ENCODE data around the gene NEK10. TPM values are rescaled to one million over a fixed set of nuclear protein-coding genes. Genes with fewer than 3 reads are reported as not detected.

The NEK10 gene
- total and polyA plus RNA-seq, 2 donors (not counting 1 experiment from before 2014, with no cell fraction given), result 0.49 to 0.55 TPM

DNA sequence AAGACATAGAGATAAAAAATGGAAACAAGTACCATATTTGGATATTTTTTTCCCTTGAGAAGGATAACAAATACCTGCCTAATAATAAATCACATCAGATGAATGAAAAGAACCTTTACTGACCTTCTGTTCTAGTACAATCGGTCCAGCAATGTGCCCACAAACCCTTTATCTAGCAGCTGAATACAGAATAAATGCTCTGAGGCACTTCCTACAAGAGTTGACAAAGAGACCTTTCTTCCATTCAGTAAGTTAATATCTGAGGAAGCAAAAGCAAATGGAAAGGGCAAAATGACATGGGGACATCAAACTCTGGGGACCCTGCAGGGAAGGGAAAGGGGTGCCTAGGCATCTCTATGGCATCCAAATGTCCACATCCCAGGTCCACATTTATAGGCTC lies 115.8 kb downstream of the NEK10 start:
- no peaks in the 10 kb centered on the region for H3K79me2 ChIP-seq (ENCODE audit: control insufficient read depth, insufficient read depth, low read length)

DNA sequence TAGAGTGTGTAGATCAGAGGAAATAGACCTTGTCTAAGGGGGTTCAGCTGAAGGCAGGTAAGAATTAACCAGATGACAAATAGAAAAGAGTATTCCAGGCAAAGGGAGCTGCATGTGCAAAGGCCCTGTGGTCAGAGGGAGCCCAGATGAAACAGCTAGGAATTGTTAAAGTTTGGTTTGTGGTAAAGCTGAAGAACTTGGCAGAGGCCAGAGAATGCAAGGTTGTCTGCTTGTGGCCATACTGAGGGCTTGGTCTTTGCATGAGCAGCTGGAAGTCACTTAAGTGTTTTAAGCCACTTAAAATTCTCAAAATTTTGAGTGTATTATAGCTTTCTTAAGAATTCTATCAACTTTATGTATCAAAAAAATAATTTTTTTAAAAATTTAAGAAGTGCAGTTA lies 116.5 kb downstream of the NEK10 start:
- H3K4me3 ChIP-seq (ENCODE audit: control extremely low read depth in 1 of 5, extremely low read depth in 1 of 5, insufficient read depth in 1 of 5, low read depth in 2 of 5, low read length in 4 of 5), result no peak overlapping the region
- ATAC-seq (ENCODE audit: low read depth) (no peak), DNase-seq (no peak)
- H3K27me3 ChIP-seq (replicated peaks in 1 of 4; ENCODE audit: control extremely low read depth in 1 of 4, control insufficient read depth in 3 of 4, insufficient read depth in 4 of 4, low read length in 3 of 4), result no peaks in the 10 kb centered on the region
- no peak overlapping the region for H2AFZ ChIP-seq (ENCODE audit: insufficient read depth, low read depth, low read length, poor library complexity, severe bottlenecking)
- CTCF ChIA-PET, result no interaction called here
- no peaks in the 10 kb centered on the region for H3K9me3 ChIP-seq (ENCODE audit: control extremely low read depth in 1 of 3, control insufficient read depth in 2 of 3, insufficient read depth in 1 of 3, low read length in 2 of 3)
- H3K4me2 ChIP-seq (replicated peaks; ENCODE audit: low read depth, low read length, poor library complexity, severe bottlenecking), result no peak overlapping the region
- H3K9ac ChIP-seq (ENCODE audit: low read length), result no peak overlapping the region
- no peaks in the 10 kb centered on the region for H3K9me3 Mint-ChIP-seq (ENCODE audit: insufficient read depth)
- POLR2A ChIA-PET, result no interaction called here
- peaks cover 13% of the 10 kb centered on the region for H3K27me3 Mint-ChIP-seq
- no peaks in the 10 kb centered on the region for H3K4me1 ChIP-seq (ENCODE audit: control insufficient read depth in 2 of 2, insufficient read depth in 2 of 2, low read length in 2 of 2)
- no peak overlapping the region for H3K4me3 Mint-ChIP-seq
- no peaks in the 10 kb centered on the region for H3K36me3 ChIP-seq (replicated peaks in 1 of 2; ENCODE audit: control extremely low read depth in 1 of 2, control insufficient read depth in 1 of 2, extremely low read depth in 1 of 2, insufficient read depth in 2 of 2, low read length in 1 of 2)
- H3K27ac Mint-ChIP-seq, result no peak overlapping the region
- H4K20me1 ChIP-seq (ENCODE audit: control insufficient read depth, insufficient read depth, low read length, poor library complexity, severe bottlenecking), result no peaks in the 10 kb centered on the region
- intact Hi-C loops (cut with micrococcal nuclease), result no loop called here
- TF ChIP-seq EZH2 (IDR thresholded peaks at IDR 0.05; ENCODE audit: borderline replicate concordance, insufficient read depth, low read depth, low read length, poor library complexity, severe bottlenecking), result no peak
- TF ChIP-seq, protein P1, sequence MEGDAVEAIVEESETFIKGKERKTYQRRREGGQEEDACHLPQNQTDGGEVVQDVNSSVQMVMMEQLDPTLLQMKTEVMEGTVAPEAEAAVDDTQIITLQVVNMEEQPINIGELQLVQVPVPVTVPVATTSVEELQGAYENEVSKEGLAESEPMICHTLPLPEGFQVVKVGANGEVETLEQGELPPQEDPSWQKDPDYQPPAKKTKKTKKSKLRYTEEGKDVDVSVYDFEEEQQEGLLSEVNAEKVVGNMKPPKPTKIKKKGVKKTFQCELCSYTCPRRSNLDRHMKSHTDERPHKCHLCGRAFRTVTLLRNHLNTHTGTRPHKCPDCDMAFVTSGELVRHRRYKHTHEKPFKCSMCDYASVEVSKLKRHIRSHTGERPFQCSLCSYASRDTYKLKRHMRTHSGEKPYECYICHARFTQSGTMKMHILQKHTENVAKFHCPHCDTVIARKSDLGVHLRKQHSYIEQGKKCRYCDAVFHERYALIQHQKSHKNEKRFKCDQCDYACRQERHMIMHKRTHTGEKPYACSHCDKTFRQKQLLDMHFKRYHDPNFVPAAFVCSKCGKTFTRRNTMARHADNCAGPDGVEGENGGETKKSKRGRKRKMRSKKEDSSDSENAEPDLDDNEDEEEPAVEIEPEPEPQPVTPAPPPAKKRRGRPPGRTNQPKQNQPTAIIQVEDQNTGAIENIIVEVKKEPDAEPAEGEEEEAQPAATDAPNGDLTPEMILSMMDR (IDR thresholded peaks at IDR 0.05), result no peak
- H3K4me1 Mint-ChIP-seq, result no peaks in the 10 kb centered on the region
- H3K79me2 ChIP-seq (ENCODE audit: control insufficient read depth, insufficient read depth, low read length), result no peaks in the 10 kb centered on the region
- no peak overlapping the region for H3K27ac ChIP-seq (ENCODE audit: low read length in 2 of 2)

More for the DNA sequence above, 115.8 kb downstream of the NEK10 start:
- no peak overlapping the region for H3K27ac Mint-ChIP-seq
- peaks cover 13% of the 10 kb centered on the region for H3K27me3 Mint-ChIP-seq
- TF ChIP-seq, protein P1 (IDR thresholded peaks at IDR 0.05), result no peak
- TF ChIP-seq EZH2 (IDR thresholded peaks at IDR 0.05; ENCODE audit: borderline replicate concordance, insufficient read depth, low read depth, low read length, poor library complexity, severe bottlenecking), result no peak
- no peak overlapping the region for H3K4me2 ChIP-seq (replicated peaks; ENCODE audit: low read depth, low read length, poor library complexity, severe bottlenecking)
- intact Hi-C loops (cut with micrococcal nuclease), result no loop called here
- no peak overlapping the region for H3K4me3 ChIP-seq (ENCODE audit: control extremely low read depth in 1 of 5, extremely low read depth in 1 of 5, insufficient read depth in 1 of 5, low read depth in 2 of 5, low read length in 4 of 5)
- no peaks in the 10 kb centered on the region for H3K9me3 Mint-ChIP-seq (ENCODE audit: insufficient read depth)
- no peaks in the 10 kb centered on the region for H3K4me1 ChIP-seq (ENCODE audit: control insufficient read depth in 2 of 2, insufficient read depth in 2 of 2, low read length in 2 of 2)
- H3K9me3 ChIP-seq (ENCODE audit: control extremely low read depth in 1 of 3, control insufficient read depth in 2 of 3, insufficient read depth in 1 of 3, low read length in 2 of 3), result no peaks in the 10 kb centered on the region
- no peak overlapping the region for H3K27ac ChIP-seq (ENCODE audit: low read length in 2 of 2)
- H3K9ac ChIP-seq (ENCODE audit: low read length), result no peak overlapping the region
- no peak for ATAC-seq (ENCODE audit: low read depth)
- ChIA-PET CTCF (no interaction called here), POLR2A (no interaction called here)
- H3K27me3 ChIP-seq (replicated peaks in 1 of 4; ENCODE audit: control extremely low read depth in 1 of 4, control insufficient read depth in 3 of 4, insufficient read depth in 4 of 4, low read length in 3 of 4), result no peaks in the 10 kb centered on the region
- DNase-seq, result no peak
- no peak overlapping the region for H2AFZ ChIP-seq (ENCODE audit: insufficient read depth, low read depth, low read length, poor library complexity, severe bottlenecking)
- H3K4me1 Mint-ChIP-seq, result no peaks in the 10 kb centered on the region
- no CpG with 5 or more reads among the region's 1 CpG for WGBS (ENCODE audit: insufficient coverage)
- no peaks in the 10 kb centered on the region for H3K36me3 ChIP-seq (replicated peaks in 1 of 2; ENCODE audit: control extremely low read depth in 1 of 2, control insufficient read depth in 1 of 2, extremely low read depth in 1 of 2, insufficient read depth in 2 of 2, low read length in 1 of 2)
- H3K4me3 Mint-ChIP-seq, result no peak overlapping the region
- H4K20me1 ChIP-seq (ENCODE audit: control insufficient read depth, insufficient read depth, low read length, poor library complexity, severe bottlenecking), result no peaks in the 10 kb centered on the region

Measured in B cell (primary cell).